Posterior vena cava (tissue), 2 donors: ENCODE results near the gene WBP1L. TPM values are rescaled to one million over a fixed set of nuclear protein-coding genes. Genes with fewer than 3 reads are reported as not detected.
"Not testable (repeated sequence)": the region's sequence is repeated elsewhere in the genome, so short reads cannot be mapped to it uniquely, and the experiment has no call there.

Source experiments
- DNase-seq: peaks from one replicate; pipeline ENCODE4 v3.0.0-alpha.2; 2020; ENCODE audit warnings: low spot score
- intact Hi-C, 2 donors: fragments of 100-400 bp; cut with DNase I; formaldehyde crosslinking; loops; one replicate each; pipeline versions ENCODE4 v1.14.1 to v1.14.2; 2022 to 2023
- total RNA-seq, 2 donors: library from RNA; stranded (reverse); fragmentation: NEBNext Ultra II Directional; extraction: Animal tissue kit (Norgen Biotek cat#: 25700); gene quantifications; one replicate each; pipeline ENCODE4 v1.2.1, GENCODE V29; 2021
- donor health status: DM: yes; HTN: yes; CAD: no.
- donor health status: DM: yes; HTN: yes; CAD: no.

WBP1L gene
- total RNA-seq, 2 donors from 2014 or later: 61.4 to 62.7 TPM

DNA sequence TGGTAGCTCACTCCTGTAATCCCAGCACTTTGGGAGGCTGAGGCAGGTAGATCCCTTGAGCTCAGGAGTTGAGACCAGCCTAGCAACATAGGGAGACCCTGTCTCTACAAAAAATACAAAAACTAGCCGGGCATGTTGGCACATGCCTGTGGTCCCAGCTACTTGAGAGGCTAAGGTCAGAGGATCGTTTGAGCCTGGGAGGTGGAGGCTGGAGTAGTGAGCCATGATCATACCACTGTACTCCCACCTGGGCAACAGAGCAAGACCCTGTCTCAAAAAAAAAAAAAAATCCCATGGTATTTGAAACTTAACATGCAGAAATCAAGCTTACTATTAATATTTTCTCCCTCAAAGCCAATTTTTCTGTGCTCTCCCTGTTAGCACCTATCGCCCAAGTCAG, 23.4 kb upstream of the WBP1L start:
- no peak for DNase-seq
- intact Hi-C loops: no loop called here

DNA sequence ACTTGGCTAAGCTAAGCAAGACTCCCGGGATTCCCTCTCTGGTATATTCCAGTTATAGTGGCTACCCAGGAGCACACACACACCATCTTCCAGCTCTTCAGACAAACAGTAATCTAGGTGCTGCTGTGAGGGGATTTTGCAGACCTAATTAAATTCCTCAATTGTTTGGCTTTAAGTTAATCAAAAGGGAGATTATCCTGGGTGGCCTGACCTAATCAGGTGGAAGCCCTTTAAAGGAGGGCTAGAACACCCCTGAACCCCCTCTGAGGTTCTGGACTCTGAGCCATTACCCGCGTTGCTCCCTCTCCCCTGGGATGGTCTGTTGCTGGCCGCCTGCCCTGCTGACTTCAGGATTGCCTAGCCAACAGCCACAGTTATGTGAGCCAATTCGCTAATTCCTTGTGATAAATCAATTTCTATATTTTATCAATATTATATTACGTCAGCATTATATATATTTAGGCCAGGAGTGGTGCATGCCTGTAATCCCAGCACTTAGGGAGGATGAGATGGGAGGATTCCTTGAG, 22.9 kb upstream of the WBP1L start:
- DNase-seq: no peak
- intact Hi-C loops: no loop called here

DNA sequence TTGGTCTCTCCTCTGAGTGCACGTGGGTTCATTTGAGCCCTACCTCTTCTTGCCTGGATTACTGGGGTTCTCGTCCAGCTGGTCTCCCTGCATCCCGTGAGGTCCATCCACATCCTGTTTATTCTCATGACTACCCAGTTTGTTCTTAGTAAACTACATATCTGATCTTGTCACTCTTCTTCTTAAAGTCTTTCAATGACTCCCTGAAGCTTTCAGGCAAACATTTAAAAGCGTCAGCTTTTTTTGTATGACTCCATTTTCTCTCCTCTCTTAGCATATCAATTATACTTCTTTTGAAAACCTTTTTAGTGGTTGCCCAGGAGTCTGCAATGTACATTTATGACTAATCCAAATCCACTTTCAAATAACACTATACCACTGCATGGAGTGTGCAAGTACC, 21.8 kb upstream of the WBP1L start:
- intact Hi-C loops: no loop called here
- DNase-seq: no peak

DNA sequence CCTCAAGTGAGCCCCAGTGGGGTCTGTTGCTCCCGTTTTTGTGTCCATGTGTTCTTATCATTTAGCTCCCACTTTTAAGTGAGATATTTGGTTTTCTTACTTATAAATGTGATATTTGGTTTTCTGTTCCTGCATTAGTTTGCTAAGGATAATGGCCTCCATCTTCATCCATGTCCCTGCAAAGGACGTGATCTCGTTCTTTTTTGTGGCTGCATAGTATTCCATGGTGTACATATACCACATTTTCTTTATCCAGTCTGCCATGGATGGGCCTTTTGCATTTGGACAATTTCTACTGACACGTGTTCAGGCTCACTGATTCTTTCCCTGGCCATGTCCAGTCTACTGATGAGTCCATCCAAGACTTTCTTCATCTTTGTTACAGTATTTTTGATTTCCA, 19.8 kb upstream of the WBP1L start:
- no peak for DNase-seq
- intact Hi-C loops: no loop called here

DNA sequence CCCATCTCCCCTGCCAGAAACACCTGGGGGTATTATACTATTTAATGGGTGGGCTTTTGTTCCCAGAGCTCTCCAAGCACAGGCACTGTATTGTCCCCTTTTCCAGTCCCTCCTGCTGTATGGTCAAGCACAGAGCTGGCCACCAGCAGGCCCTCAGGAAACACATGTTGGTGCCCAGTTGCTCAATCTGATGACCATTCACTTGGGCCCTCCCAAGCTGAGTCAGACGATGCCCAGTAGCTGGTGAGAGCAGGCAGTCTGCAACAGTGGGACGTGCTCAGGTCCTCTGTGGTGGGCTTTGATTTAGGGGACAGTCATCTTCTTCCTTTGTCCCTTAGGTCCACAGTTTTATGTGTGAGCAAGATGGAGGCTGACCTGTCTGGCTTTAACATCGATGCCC, 17.5 kb upstream of the WBP1L start:
- intact Hi-C loops: loop anchor here in 1 of 2 donors (5.0 kb wide), 1 partner anchor 176 kb away; no protein-coding TSS in a partner anchor
- no peak for DNase-seq

DNA sequence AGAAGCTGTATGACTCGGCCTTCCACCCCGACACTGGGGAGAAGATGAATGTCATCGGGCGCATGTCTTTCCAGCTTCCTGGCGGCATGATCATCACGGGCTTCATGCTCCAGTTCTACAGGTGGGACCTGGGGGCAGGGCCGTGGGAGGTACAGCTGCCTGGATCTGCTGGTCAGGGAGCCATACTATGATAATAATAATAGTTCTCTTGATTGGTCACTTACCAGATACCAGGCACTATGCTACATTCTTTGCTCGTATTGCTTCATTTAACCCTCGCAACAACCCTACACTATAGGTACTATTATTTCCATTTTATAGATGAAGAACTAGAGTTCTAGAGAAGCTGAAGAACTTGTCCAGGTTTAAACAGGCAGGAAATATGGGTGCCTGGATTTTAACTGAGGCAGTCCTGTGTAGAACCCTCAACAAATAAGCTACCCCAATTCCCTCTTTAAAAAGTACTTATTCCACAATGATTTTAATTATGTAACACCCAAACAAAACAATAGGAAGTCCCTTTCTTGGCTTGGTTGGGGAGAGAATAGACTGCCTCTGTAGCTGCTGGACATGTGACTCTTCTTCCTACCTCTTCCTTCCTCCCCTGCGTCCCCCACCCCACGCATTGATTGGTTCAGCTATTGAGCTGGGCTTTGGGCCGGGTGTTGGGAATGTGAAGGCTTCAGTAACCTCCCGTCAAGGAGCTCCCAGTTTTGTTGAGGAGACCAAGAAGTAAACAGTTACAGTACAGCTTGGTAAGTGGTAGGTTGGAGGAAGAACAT, 16.5 kb upstream of the WBP1L start:
- intact Hi-C loops: loop anchor here in 1 of 2 donors (5.0 kb wide), 1 partner anchor 175 kb away; no protein-coding TSS in a partner anchor

DNA sequence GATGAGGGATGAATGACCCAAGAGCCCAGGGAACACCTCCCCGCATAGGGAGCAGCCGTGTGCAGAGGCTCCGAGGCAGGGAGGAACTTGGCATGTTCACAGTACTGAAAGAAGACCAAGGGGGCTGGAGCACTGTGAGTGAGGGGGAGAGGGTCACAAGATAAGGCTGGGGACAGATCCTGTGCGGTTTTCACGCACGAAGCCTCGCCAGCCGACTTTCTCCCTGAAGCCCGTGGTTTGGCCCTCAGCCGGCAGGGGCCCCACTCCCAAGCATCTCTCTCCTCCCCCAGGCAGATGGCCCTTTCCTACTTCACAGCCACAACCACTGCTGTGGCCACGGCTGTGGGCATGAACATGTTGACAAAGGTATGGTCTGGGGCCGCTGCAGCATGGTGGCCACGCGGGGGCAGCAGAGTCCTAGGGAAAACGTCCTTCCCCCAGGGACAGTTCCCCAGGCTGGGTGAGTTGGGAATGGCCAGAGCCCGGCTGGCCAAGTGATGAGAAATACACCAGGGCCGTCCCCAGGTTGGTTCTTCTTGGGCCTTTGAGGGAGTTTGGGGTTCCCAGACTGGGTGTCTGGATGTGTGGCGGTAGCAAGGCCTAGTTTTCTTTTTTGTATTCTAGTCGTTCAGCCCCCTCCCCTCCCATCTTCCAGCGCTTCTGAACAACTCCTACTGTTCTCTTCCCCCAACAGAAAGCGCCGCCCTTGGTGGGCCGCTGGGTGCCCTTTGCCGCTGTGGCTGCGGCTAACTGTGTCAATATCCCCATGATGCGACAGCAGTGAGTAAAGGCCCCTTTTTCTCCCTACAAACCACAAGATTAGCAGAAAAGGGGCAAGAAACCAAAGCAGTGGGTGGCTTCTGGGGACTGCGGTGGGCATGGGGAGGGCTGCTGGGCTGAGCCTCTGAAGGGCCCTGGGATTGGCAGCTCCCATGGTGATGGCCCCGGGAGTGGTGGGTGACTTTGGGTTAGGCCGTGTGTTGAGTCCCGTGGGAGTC, 14.4 kb upstream of the WBP1L start:
- intact Hi-C loops: loop anchor here (2.0 to 10.0 kb wide), 3 partner anchors 85 to 173 kb away; no protein-coding TSS in a partner anchor
- DNase-seq: peak; percentile 97

More for the DNA sequence above, 16.5 kb upstream of the WBP1L start:
- DNase-seq: no peak

DNA sequence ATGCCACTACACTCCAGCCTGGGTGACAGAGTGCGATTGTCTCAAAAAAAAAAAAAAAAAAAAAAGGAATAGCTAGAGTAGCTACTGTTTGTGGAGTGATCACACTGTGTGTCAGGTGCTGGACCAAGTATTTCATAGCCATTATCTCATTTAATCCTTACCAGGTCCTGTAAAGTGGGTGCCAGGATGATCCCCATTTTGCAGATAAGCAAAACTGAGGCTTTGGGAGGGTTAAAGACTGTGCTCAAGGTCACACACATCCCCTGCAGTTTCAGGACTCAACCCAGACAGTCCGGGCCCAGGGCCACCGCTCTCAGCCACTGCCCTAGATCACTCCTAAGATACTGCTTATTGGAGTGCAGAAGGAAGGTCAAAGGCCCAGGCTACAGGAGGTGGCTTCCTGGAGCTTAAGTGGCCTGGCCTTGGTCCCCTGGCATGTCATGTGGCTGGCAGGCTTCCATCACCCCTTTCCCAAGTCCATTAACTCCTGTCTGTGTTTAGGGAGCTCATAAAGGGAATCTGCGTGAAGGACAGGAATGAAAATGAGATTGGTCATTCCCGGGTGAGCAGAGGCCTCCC, 12.4 kb upstream of the WBP1L start:
- no peak for DNase-seq
- intact Hi-C loops: loop anchor here in 1 of 2 donors (10.0 kb wide), 1 partner anchor 83 kb away; no protein-coding TSS in a partner anchor

DNA sequence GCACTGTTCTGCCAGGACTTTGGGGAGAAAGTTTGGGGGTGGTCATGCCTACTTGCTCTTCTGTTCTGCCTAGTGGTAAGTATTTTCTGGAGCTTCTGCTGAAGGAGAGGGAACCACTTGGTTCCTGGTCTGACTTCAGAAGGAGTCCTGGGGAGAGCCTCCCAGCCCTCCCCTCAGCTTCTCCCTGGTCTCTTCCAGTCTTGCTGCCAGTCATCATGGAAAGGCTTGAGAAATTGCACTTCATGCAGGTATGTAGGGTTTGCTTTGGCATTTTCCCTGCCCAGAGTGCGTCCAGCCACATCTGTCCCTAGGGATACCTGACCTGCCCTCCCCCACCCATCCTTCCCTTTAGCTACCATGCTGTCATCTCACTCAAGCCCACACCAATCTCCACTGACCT, 11.1 kb upstream of the WBP1L start:
- intact Hi-C loops: loop anchor here in 1 of 2 donors (10.0 kb wide), 1 partner anchor 82 kb away; no protein-coding TSS in a partner anchor
- DNase-seq: no peak

DNA sequence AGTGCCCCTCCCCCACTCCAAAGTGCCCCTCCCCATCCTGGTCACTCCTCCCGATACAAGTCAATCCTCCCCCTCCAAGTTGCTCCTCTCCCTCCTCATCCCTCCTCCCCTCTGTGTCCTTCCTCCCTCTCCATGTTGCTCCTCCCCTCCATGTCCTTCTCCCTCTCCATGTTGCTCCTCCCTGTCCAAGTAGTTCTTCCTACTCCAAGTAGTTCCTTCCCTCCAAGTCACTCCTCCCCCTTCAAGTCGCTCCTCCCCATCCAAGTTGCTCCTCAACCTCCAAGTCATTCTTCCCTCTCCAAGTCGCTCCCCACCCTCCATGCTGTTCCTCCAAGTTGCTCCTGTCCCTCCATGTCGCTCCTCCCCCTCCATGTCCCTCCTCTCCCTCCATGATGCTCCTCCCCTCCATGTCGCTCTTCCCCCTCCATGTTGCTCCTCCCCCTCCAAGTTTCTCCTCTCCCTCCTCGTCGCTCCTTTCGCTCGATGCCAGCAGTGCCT, 8.6 kb upstream of the WBP1L start:
- intact Hi-C loops: loop anchor here in 1 of 2 donors (10.0 kb wide), 1 partner anchor 80 kb away; no protein-coding TSS in a partner anchor
- DNase-seq: peak; percentile 93

DNA sequence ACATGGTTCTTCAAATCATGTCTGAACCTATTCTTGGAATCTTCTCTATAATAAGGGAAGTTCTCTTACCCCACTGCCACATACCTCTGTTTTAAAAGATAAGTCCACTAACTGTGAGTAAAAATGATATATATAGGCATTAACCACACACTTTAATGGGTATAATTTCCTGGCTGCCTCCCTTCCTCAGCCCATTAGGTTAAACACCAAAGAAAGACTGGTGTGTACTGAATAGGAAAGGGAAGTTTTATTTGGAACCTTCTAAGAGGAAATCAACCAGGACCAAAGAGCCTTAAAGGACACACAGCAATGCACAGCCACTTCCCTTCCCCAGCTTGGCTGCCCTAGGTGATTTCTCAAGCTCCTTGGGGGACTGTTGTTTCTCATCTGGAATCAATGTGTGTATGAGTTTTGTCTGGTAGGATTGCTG, 5.0 kb upstream of the WBP1L start:
- no peak for DNase-seq
- intact Hi-C loops: loop anchor here in 1 of 2 donors (10.0 kb wide), 1 partner anchor 76 kb away; no protein-coding TSS in a partner anchor

DNA sequence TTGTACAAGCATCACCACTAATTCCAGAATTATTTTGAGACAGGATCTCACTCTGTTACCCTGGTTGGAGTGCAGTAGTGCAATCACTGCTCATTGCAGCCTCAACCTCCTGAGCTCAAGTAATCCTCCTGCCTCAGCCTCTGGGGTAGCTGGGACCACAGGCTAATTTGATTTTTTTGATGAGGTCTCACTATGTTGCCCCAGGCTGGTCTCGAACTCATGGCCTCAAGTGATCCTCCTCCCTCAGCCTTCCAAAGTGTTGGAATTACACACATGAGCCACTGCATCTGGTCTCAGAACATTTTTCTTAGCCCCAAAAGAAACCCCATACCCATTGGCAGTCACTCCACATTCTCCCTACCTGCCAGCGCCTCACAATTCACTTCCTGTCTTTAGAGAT, 3.5 kb upstream of the WBP1L start:
- intact Hi-C loops: no loop called here
- DNase-seq: no peak

DNA sequence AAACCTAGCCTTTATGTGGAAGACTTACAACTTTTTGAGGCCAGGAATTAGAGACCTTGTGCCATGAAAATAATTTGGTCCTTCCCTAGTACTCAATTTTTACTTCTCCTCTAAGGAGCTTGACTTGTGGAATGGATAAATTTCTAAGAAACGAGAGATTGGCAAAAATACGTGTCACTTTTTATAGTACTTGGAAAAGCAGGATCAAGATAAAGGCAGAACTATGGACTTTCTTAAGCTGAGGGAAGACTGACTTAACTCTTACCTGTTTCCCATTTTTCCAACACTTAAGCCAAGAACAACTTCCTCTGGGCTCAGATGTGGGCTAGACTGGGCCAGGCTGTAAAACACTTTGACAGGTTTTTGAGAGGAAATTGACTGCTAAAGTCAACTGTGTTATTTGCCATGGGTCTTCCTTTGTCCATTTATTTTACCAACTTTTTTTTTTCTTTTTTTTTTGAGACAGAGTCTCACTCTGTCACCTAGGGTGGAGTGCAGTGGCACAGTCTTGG, 2.0 kb upstream of the WBP1L start:
- no peak for DNase-seq
- intact Hi-C loops: no loop called here

DNA sequence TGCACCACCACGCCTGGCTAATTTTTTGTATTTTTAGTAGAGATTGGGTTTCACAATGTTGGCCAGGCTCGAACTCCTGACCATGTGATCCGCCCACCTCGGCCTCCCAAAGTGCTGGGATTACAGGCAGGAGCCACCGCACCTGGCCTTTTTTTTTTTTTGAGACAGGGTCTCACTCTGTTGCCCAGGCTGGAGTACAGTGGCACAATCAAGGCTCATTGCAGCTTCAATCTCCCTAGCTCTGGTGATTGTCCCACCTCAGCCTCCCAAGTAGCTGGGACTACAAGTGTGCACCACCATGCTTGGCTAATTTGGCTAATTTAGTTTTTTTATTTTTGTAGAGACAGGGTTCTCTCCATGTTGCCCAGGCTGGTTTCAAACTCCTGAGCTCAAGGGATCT, 1.4 kb upstream of the WBP1L start:
- intact Hi-C loops, DNase-seq: not testable (repeated sequence)

DNA sequence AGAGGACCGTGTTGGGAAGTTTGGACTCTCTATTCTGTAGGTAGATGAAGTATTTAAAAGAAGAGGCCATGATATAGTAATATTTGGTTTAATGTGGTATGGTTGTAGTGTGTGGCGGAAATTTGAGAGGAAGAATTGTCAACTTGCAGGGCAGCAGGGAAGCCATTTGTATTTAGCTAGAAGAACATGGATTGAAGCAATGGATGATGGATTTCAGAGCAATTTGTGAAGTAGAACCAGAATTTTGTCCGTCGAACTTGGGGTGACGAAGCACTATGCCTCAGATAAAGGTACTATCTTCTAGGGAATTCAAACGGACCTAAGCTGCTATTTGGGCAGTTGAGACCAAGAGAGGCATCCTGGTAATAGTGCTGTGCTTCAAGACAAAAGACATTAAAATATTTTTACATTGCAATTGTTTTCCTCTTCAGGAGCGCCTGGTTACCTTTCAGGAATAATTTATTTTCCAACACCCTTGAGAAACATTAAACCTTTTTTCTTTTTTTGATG, 615 bp upstream of the WBP1L start:
- DNase-seq: no peak
- intact Hi-C loops: no loop called here

DNA sequence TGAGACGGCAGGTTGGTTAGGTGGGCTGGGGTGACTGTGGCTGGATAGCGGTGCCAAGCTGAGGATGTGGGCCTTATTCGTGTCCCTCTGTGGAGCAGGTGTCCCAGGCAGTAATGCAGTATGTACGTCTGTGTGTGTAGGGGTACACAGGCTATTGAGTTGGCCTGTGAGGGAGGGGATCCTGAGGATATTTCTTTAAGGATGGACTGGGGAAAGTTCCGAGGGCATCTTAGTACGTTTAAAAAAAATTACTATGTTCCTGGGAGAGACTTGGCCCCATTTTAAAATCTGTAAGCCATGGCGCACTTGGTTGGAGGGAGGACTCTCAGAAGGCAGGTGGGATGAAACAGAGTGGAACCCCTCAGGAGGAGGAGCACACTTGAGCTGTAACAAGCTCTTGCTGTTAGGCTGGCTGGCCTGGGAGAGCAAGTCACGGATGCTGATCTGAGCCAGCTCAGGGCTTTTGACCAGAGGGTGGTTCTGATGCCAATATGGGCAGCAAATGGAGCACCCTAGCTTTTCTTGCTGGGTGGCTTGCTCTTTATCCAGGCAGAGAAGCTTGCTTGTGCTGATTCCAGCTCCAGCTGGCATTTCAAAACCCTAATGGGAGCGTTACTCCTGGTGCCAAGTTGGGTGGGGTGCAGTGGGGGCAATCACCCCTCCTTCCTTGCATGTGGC, 765 bp downstream of the WBP1L start:
- intact Hi-C loops: loop anchor here in 1 of 2 donors (5.0 kb wide), 1 partner anchor 68 kb away; no protein-coding TSS in a partner anchor

DNA sequence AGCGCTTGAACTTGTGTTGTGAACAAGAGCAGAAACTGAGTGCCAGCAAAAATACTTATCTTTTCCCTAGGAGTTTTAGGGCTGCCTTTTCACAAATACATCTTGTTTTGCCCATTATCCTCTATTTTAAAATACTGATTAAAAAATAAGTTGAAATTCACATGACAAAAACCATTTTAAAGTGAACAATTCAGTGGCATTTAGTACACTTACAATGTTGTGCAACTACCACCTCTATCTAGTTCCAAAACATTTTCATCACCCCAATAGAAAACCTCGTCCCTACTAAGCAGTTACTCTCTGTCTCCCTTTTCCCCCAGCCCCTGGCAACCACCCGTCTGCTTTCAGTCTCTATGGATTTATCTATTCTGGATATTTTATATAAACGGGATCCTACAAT, 1.4 kb downstream of the WBP1L start:
- intact Hi-C loops: loop anchor here in 1 of 2 donors (5.0 kb wide), 1 partner anchor 67 kb away; no protein-coding TSS in a partner anchor
- no peak for DNase-seq

More for the DNA sequence above, 765 bp downstream of the WBP1L start:
- no peak for DNase-seq
